Breast epithelium (tissue), 3 donors: ENCODE measurements around the gene CDH1.

ENCODE experiments used
- POLR2A ChIP-seq: fragments of 450-650 bp; IDR thresholded peaks from one replicate; pipeline ENCODE4 v1.6.1; 2016; ENCODE audit warnings: antibody characterized with exemption, mild to moderate bottlenecking, moderate library complexity
- TF ChIP-seq, protein P1 (sequence below), 3 donors: fragments of 450-650 bp; IDR thresholded peaks; one replicate each; pipeline ENCODE4 v1.5.1; 2016 to 2017; ENCODE audit warnings: antibody characterized with exemption in 3 of 3, mild to moderate bottlenecking in 3 of 3, moderate library complexity in 3 of 3

DNA sequence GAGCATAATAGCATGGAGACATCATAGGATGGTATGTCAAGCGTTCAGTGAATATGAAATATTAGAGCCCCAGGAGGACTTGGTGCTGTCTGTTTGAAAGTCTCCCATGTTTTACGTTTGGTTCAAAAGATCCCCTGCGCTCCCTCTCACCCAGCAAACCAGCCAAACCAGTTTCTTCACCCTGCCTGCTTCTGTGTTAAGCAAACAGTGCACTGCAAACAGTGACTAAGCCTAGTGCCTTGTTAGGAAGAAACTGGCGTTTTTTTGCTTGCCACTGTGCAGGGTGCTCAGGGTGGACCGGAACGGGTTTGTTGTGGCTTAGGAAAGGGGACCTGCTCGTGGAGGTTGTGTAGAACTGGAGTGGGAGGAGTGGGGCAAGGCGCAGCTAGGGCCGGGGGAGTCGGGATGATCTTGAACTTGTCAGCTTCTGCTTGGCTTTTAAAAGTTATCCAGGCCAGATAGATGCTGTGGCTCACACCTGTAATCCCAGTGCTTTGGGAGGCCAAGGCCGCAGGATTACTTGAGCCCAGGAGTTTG lies 7.7 kb downstream of the CDH1 start:
- TF ChIP-seq, protein P1, sequence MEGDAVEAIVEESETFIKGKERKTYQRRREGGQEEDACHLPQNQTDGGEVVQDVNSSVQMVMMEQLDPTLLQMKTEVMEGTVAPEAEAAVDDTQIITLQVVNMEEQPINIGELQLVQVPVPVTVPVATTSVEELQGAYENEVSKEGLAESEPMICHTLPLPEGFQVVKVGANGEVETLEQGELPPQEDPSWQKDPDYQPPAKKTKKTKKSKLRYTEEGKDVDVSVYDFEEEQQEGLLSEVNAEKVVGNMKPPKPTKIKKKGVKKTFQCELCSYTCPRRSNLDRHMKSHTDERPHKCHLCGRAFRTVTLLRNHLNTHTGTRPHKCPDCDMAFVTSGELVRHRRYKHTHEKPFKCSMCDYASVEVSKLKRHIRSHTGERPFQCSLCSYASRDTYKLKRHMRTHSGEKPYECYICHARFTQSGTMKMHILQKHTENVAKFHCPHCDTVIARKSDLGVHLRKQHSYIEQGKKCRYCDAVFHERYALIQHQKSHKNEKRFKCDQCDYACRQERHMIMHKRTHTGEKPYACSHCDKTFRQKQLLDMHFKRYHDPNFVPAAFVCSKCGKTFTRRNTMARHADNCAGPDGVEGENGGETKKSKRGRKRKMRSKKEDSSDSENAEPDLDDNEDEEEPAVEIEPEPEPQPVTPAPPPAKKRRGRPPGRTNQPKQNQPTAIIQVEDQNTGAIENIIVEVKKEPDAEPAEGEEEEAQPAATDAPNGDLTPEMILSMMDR (IDR thresholded peaks at IDR 0.05) = no peak
- TF ChIP-seq POLR2A = no peak
